Spleen (tissue), 7 donors: ENCODE results near the gene PIAS4.

ENCODE experiments used
- POLR2AphosphoS5 ChIP-seq, 3 donors: sonication (generic); formaldehyde crosslinking; IDR thresholded peaks; one replicate each; pipeline ENCODE4 v1.5.1; 2017; ENCODE audit warnings: antibody characterized with exemption in 3 of 3
- TF ChIP-seq, protein P1 (sequence below), 11 experiments: fragments of 200-600 bp in 7 of 11; fragments of 450-650 bp in 4 of 11; sonication (generic) in 4 of 11; IDR thresholded peaks in 8 of 11; conservative IDR thresholded peaks in 3 of 11; 1 replicate in 7 of 11; 2 replicates in 4 of 11; pipeline versions ENCODE4 v1.4.0 to v1.8.0; 2016 to 2021; ENCODE audit warnings: antibody characterized with exemption in 11 of 11, inconsistent platforms in 4 of 11, mild to moderate bottlenecking in 1 of 11
- donor health status: DM: no; HTN: no; CAD: no; lungs with moderate emphysema.
- donor health status: DM: no; HTN: no; CAD: no.
- donor health status: DM: no; HTN: no; CAD: no.

DNA sequence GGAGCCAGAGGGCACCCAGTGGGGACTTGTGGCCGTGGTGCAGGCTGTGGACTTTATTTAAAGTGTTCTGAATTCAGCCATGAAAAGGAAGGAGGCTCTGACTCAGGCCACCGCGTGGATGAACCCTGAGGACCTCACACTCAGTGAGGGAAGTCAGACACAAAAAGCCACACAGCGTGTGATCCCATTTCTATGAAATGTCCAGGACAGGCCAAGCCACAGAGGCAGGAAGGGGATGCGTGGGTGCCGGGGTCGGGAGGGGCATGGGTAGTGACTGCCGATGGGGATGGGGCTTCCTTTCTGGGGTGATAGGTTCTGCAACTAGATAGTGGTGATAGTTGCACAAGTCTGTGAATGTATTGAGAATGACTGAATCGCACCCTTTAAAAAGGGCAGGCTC lies 67.8 kb downstream of the PIAS4 start:
- TF ChIP-seq, protein P1, sequence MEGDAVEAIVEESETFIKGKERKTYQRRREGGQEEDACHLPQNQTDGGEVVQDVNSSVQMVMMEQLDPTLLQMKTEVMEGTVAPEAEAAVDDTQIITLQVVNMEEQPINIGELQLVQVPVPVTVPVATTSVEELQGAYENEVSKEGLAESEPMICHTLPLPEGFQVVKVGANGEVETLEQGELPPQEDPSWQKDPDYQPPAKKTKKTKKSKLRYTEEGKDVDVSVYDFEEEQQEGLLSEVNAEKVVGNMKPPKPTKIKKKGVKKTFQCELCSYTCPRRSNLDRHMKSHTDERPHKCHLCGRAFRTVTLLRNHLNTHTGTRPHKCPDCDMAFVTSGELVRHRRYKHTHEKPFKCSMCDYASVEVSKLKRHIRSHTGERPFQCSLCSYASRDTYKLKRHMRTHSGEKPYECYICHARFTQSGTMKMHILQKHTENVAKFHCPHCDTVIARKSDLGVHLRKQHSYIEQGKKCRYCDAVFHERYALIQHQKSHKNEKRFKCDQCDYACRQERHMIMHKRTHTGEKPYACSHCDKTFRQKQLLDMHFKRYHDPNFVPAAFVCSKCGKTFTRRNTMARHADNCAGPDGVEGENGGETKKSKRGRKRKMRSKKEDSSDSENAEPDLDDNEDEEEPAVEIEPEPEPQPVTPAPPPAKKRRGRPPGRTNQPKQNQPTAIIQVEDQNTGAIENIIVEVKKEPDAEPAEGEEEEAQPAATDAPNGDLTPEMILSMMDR (IDR thresholded peaks at IDR 0.05 in 8 of 11, conservative IDR thresholded peaks at IDR 0.05 in 3 of 11): no peak
- TF ChIP-seq POLR2AphosphoS5 (IDR thresholded peaks at IDR 0.05): no peak
